ENCODE data around the gene SSC4D. TPM values are rescaled to one million over a fixed set of nuclear protein-coding genes. Genes with fewer than 3 reads are reported as not detected.
"Not testable (repeated sequence)": the region's sequence is repeated elsewhere in the genome, so short reads cannot be mapped to it uniquely, and the experiment has no call there.

SSC4D gene
- total RNA-seq, 2 experiments from 2014 or later, result 0.67 to 0.68 TPM

GRCh38 chr7:76403780-76404494, 5.6 kb downstream of the SSC4D start:
- DNase-seq, result no peak
- Mint-ChIP-seq H3K27ac (no peak overlapping the region), H3K4me1 (ENCODE audit: low read depth) (no peaks in the 10 kb centered on the region), H3K36me3 (ENCODE audit: low read depth) (no peaks in the 10 kb centered on the region), H3K4me3 (no peak overlapping the region), H3K27me3 (no peaks in the 10 kb centered on the region), H3K9me3 (no peaks in the 10 kb centered on the region)
- intact Hi-C loops (cut with micrococcal nuclease), result no loop called here
- CTCF ChIA-PET, result no interaction called here
- no peak for ATAC-seq
- POLR2A ChIA-PET, result no interaction called here
- no peak for TF ChIP-seq CTCF (IDR thresholded peaks at IDR 0.05)

DNA sequence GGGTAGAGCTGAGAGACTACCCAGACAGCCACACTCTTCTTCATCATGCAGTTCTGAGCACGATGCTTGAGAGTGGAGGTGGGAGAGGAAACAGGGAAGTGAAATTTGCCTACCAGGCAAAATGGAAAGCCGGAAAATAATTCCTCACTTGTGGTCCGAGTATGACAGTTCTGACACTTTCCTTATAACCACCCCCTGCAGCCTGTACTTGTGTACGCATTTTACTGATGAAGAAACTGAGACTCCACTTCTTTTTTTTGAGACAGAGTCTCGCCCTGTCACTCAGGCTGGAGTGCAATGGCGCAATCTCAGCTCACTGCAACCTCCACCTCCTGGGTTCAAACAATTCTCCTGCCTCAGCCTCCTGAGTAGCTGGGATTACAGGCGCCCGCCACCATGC, 6.4 kb downstream of the SSC4D start:
- H3K36me3 Mint-ChIP-seq (ENCODE audit: low read depth); H3K27ac Mint-ChIP-seq; ATAC-seq; H3K27me3 Mint-ChIP-seq; DNase-seq; CTCF ChIA-PET; H3K4me1 Mint-ChIP-seq (ENCODE audit: low read depth); intact Hi-C loops (cut with micrococcal nuclease); H3K4me3 Mint-ChIP-seq; POLR2A ChIA-PET; H3K9me3 Mint-ChIP-seq: not testable (repeated sequence)

DNA sequence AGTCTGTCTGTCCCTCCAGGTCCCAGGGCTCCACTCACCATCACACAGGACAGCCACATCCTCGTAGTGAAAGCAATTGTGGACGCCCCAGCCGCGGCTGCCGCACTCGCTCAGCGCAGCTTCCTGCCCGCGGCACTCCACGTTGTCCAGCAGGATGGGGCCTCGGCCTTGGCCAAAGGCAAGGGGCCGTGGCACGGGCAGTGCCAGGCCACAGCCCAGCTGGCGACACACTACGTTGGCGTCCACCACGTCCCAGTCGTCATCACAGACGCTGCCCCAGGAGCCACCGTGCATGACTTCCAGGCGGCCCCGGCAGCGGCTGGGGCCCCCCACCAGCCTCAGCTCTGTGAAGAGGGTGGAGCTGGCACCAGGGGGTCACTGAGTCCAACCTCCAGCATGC, 9.2 kb downstream of the SSC4D start:
- TF ChIP-seq CTCF (IDR thresholded peaks at IDR 0.05), result no peak
- Mint-ChIP-seq H3K4me1 (ENCODE audit: low read depth) (peaks cover 11% of the 10 kb centered on the region), H3K27ac (no peak overlapping the region), H3K4me3 (no peak overlapping the region), H3K36me3 (ENCODE audit: low read depth) (no peaks in the 10 kb centered on the region), H3K27me3 (no peaks in the 10 kb centered on the region), H3K9me3 (no peaks in the 10 kb centered on the region)
- CTCF ChIA-PET, result no interaction called here
- no peak for ATAC-seq
- DNase-seq, result no peak
- POLR2A ChIA-PET, result no interaction called here
- intact Hi-C loops (cut with micrococcal nuclease), result no loop called here

GRCh38 chr7:76397409-76398183, 11.9 kb downstream of the SSC4D start:
- ChIA-PET CTCF (no interaction called here), POLR2A (no interaction called here)
- DNase-seq, result peak; percentile 89
- intact Hi-C loops (cut with micrococcal nuclease), result no loop called here
- H3K27me3 Mint-ChIP-seq, result no peaks in the 10 kb centered on the region
- TF ChIP-seq CTCF (IDR thresholded peaks at IDR 0.05), result no peak
- H3K36me3 Mint-ChIP-seq (ENCODE audit: low read depth), result no peaks in the 10 kb centered on the region
- ATAC-seq, result peak; percentile 69
- H3K4me1 Mint-ChIP-seq (ENCODE audit: low read depth), result peaks cover 15% of the 10 kb centered on the region
- H3K9me3 Mint-ChIP-seq, result no peaks in the 10 kb centered on the region
- peak overlapping the region; percentile 59 for H3K27ac Mint-ChIP-seq
- peak overlapping the region; percentile 73 for H3K4me3 Mint-ChIP-seq

DNA sequence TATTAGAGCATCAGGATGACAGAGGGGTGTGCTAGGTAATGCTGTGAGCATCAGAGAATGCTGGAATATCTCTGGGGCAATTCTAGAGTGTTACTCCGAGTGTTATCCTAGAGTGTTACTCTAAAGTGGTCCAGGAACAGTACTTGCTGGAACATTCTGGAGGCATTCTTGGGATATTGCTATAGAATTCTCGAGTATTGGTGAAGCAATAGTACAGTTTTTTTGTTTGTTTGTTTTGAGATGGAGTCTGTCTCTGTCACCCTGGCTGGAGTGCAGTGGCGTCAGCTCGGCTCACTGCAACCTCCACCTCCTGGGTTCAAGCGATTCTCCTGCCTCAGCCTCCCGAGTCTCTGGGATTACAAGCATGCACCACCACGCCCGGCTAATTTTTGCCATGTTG, 12.6 kb downstream of the SSC4D start:
- DNase-seq (no peak), ATAC-seq (no peak)
- POLR2A ChIA-PET, result no interaction called here
- Mint-ChIP-seq H3K9me3 (no peaks in the 10 kb centered on the region), H3K27me3 (no peaks in the 10 kb centered on the region), H3K4me3 (peak overlapping the region; percentile 73), H3K4me1 (ENCODE audit: low read depth) (peaks cover 18% of the 10 kb centered on the region), H3K36me3 (ENCODE audit: low read depth) (no peaks in the 10 kb centered on the region), H3K27ac (peak overlapping the region; percentile 59)
- CTCF ChIA-PET, result no interaction called here
- TF ChIP-seq CTCF (IDR thresholded peaks at IDR 0.05), result no peak
- intact Hi-C loops (cut with micrococcal nuclease), result no loop called here
